SIG-M5 (cell line): ENCODE data around the gene MAP3K19.
A peak's percentile ranks its signal among the peaks of the same experiment; 100 is the strongest.
"Not testable (repeated sequence)": the region's sequence is repeated elsewhere in the genome, so short reads cannot be mapped to it uniquely, and the experiment has no call there.

ENCODE experiments used
- DNase-seq: peaks from one replicate; lab custom pipeline; 2025; lab: John Stamatoyannopoulos, UW

MAP3K19 gene

GRCh38 chr2:135052042-135052876 is 5.0 kb upstream of the MAP3K19 start, which contains the start of gene RAB3GAP1:
Gene RAB3GAP1, plus strand, starts transcription at chr2:135052292. Its CDS starts 16 bp downstream, at chr2:135052308.
- DNase-seq = peak; percentile 59

- no peak for DNase-seq
Measured at GRCh38 chr2:135050684-135051083, 3.4 kb upstream of the MAP3K19 start.

GRCh38 chr2:135050132-135050531 is 2.9 kb upstream of the MAP3K19 start:
- DNase-seq = no peak

GRCh38 chr2:135048122-135048521 is 875 bp upstream of the MAP3K19 start:
- no peak for DNase-seq

DNA sequence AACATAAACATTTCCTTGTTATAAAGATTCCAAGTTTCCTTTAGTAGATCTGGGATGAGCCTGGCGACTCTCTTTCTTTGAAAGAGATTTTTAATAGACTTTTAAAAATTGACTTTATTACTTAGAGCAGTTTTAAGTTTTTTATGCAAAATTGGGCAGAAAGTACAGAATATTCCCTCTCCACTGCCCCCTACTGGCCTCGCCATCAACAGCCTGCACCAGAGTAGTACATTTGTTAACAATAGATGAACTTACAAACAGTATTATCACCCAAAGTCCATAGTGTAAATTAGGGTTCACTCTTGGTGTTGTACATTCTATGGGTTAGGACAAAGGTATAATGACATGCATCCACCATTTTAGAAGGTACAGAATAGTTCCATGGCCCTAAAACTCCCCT is 3.9 kb downstream of the MAP3K19 start:
- no peak for DNase-seq

DNA sequence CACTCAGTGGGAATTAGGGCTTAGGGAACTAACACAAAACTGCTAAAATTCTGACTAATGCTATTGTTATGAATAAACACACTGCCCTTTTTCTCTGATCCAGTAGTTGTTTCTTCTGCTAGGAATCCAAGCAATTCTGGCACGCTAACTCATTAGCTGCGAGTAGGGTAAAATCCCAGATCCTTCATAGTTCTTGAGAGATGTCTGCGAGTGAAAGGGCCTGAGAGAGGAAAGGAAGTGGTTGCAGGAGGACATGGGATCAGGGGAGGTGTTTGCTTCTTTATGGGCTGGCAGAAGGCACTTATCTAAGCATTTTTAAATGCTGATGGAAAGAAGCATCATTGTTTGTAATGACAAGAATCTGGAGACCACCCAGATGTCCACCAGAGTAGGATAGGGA is 9.4 kb downstream of the MAP3K19 start:
- no peak for DNase-seq

DNA sequence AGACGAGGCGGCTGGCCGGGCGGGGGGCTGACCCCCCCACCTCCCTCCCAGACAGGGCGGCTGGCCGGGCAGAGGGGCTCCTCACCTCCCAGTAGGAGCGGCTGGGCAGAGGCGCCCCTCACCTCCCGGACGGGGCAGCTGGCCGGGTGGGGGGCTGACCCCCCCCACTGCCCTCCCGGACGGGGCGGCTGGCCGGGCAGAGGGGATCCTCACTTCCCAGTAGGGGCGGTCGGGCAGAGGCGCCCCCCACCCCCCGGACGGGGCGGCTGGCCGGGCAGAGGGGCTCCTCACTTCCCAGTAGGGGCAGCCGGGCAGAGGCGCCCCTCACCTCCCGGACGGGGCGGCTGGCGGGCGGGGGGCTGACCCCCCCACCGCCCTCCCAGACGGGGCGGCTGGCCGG is 14.0 kb downstream of the MAP3K19 start:
- DNase-seq = not testable (repeated sequence)

GRCh38 chr2:135030826-135031225 is 16.4 kb downstream of the MAP3K19 start:
- no peak for DNase-seq

DNA sequence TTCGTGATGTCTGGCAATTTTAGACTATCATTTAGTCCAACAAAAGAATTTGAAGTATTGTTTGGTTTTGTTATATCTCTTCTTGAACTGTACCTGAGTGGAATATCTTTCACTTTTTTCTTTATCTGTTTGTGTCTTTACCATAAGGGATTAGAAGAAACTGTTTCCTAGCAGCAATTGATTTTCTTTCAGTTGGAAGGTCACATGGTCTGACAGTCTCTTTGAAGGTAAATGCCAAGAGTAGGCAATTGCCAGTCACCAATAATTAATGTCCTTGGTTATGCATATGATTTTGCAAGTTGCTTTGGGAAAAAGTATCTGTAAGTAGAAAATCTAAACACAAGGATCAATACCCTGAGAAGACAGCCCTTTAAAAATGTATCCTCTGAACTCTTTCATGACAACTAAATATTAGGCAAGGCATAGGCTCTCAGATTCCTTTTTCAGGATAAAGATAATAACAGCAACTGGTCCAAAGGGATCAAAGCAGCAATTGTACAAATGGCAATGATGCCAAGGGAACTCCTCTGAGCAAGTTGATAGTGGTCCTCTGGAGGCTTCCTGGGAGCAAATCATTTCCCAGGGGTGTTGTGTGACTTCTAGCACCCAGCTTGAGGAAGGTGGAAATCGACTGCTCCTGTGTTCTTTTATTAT is 17.6 kb downstream of the MAP3K19 start:
- DNase-seq = no peak

GRCh38 chr2:135023886-135024485 is 23.3 kb downstream of the MAP3K19 start:
- DNase-seq = no peak

- DNase-seq = no peak
Measured at GRCh38 chr2:135022952-135023880, 24.0 kb downstream of the MAP3K19 start.

- no peak for DNase-seq
Measured at GRCh38 chr2:135021618-135022017, 25.6 kb downstream of the MAP3K19 start.

DNA sequence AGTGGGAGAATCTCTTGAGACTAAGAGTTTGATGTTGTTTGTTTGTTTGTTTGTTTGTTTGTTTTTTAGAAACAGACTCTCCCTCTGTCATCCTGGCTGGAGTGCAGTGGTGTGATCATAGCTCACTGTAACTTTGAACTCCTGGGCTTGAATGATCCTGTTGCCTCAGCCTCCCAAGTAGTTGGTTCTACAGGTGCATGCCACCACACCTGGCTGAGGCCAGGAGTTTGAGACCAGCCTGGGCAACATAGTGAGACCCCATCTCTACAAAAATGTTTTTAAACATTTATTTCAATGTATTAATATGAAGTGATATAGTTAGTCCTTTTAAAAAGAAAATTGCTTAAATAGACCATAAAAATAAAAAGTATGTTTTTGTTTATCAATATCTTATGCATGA is 35.6 kb downstream of the MAP3K19 start:
- DNase-seq = no peak

- no peak for DNase-seq
Measured at GRCh38 chr2:135010200-135010942, 36.9 kb downstream of the MAP3K19 start.

- no peak for DNase-seq
Measured at GRCh38 chr2:135009339-135009738, 37.9 kb downstream of the MAP3K19 start.

DNA sequence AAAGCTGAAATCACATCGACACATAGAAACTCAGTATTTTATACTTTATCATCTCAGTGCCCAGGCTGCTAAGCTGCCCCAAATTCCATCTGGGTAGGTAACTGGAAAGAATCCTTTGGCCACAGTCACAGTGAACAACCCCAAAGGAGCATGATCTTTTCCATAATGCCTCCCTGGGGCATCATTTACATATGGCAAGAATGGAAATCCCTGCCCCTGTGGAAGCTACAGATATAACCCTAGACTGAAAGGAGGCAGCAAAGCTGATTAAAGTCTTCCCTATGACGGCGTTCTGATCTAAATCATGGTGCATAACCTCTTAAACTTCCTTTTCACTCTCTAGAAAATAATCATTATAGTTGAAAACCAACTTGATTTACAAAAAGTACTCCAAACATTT is 41.5 kb downstream of the MAP3K19 start:
- no peak for DNase-seq

DNA sequence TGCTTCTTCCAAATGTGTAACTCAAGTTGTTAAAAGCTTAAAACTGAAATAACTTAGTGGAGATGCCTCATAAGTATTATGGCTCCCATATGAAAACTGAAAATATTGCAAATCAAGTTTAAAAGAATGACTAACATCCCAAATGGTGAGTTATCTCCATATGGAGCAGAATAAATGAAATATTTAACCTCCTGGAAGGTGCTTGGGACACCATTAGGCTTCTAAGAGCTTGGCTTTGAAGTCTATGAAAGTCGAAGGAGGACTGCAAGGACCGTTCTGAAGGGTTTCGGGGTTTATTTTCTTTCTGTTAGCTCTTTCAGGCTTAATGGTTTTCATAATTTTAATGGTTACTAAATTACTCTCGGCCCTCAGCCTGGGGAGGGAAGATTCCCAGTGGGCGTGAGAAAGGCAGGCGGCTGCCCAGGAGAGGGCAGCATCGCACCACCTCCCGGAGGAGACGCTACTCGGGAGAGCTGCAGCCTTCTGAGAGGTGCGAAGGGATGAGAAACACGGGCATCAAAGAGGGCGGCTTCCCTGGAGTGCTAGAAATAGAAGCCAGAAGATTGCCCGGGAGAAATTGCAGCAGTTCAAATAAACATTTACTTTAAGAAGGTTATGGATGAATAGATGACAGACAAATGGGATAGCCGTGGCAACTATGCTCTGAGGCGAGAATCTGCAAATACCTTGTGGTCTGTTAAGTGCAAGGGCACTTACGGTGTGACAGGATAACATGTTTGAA is 43.1 kb downstream of the MAP3K19 start:
- no peak for DNase-seq

DNA sequence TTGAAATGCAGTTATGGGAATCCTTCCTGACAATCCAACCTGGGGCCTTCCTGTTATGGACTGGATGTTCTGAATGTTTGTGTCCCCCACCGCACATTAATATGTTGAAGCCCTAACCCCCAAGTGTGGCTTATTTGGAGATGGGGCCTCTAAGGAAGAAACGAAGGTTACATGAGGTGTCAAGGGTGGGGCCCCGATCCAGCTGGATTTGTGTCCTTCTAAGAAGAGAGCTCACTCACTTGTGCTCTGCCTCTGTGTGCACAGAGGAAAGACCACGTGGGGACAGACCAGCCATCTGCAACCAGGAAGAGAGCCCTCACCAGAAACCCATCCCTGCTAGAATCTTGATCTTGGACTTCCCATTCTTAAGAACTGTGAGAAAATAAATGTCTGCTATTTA is 44.4 kb downstream of the MAP3K19 start:
- DNase-seq = no peak

- no peak for DNase-seq
Measured at GRCh38 chr2:134999521-134999920, 47.7 kb downstream of the MAP3K19 start.

DNA sequence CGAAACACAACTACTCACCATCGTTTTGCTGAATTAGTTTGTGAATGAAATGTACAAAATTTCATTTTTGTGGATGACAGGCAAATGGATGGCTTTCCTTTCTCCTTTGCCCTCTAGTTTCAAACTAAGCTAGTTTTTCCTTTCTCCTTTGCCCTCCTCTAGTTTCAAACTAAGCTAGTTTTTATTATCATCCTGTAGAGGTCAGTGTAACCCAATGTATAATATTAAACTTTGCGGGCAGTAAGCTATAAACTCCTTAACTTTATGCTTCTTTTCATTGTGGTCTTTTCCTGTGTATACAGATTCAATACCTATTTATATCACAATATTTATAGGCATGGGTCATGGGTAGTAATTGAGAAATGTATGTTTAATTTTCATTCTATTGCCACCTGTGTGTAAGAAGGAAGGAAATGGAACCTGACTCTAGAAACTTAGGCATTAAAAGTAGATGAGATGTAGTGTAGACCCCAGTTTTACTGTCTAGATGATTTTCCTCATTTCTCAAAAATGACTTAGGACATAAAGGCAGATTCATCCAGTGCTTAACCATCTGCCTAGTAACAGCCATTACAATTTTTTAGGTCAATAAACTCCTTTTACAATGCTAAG is 58.1 kb downstream of the MAP3K19 start:
- no peak for DNase-seq
